Peyer's patch (tissue), 4 donors: ENCODE measurements around the gene PTPN13.

Source experiments
- CTCF ChIP-seq, 6 experiments: fragments of 450-650 bp in 4 of 6; fragments of 200-600 bp in 2 of 6; sonication (generic) in 1 of 6; IDR thresholded peaks; one replicate each; pipeline ENCODE4 v1.5.1; 2017 to 2019; ENCODE audit warnings: antibody characterized with exemption in 6 of 6, mild to moderate bottlenecking in 3 of 6, moderate library complexity in 1 of 6
- POLR2A ChIP-seq, 2 donors: fragments of 450-650 bp; IDR thresholded peaks; one replicate each; pipeline ENCODE4 v1.5.1; 2017; ENCODE audit warnings: antibody characterized with exemption in 2 of 2, mild to moderate bottlenecking in 2 of 2, moderate library complexity in 2 of 2

GRCh38 chr4:86855572-86855971 is 261.5 kb downstream of the PTPN13 start:
- TF ChIP-seq POLR2A (IDR thresholded peaks at IDR 0.05) (no peak), CTCF (IDR thresholded peaks at IDR 0.05) (no peak)
